GM19452 (cell line): ENCODE results near the gene C18orf63.

Experiments used
- ATAC-seq: cut with Tn5 transposase; IDR thresholded peaks from one replicate; pipeline ENCODE4 v1.9.1; 2021; ENCODE audit not compliant: unreplicated experiment

The C18orf63 gene

DNA sequence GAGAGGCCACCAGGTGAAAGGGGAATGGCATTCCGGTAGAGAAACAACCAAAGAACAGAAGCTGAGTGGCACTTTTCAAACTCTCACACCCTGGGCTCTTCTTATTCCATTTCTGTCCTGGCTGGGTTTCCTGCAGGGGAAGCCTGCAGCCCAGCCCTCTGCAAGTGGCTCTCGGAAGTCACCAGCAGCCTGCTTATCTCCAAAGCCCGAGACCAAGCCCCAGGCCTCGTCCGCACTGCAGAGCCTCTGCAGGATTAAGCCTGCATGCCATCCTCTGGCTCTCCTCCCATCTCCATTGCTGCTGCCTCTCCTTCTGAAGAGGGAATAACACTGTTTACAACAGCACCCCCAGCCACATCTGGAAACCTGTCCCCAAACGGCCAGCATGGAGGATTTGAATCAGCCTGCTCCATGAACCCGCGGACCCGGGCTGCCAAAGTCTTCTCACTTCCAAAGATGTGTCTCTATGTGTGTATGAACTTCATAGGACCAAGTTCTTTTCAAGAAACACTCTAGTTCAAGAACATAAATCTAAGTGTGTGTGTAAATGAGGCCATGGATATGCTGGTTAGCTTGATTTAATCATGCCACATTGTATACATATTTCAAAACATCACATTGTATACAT is 87.3 kb downstream of the C18orf63 start:
- ATAC-seq: no peak

DNA sequence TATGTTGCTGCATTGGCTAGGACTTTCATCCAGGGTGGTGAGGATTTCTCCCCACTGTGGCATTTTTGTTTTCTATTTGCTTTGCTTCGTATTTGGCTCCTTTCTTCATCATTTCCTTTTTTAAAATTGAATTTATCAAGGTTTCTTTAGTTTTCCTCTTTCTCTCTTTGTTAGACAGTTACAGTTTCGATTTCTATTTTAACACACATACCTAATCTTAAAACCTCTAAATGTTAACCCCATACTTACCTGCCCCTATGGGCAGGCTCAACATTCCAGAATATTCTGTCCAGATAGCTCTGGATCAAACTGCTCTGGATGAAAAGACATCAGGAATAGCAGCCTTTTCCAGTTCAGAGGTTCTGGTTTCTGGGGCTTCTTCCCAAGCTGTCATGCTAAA is 92.2 kb downstream of the C18orf63 start:
- no peak for ATAC-seq
